OCI-LY7 (cell line): ENCODE data around the gene CHD2.

Experiments
- EZH2phosphoT487 ChIP-seq: fragments of 200-600 bp; sonication (generic); IDR thresholded peaks from 2 replicates; pipeline ENCODE4 v1.6.1; 2018; ENCODE audit warnings: low read depth, borderline replicate concordance, mild to moderate bottlenecking, mixed run types, antibody characterized with exemption, low read length, moderate library complexity, mixed read lengths
- TF ChIP-seq, protein P1 (sequence below): fragments of 200-600 bp; sonication (generic); conservative IDR thresholded peaks from 2 replicates; pipeline ENCODE4 v1.5.1; 2014; ENCODE audit warnings: mild to moderate bottlenecking, antibody characterized with exemption, low read length, moderate library complexity, mixed read lengths

DNA sequence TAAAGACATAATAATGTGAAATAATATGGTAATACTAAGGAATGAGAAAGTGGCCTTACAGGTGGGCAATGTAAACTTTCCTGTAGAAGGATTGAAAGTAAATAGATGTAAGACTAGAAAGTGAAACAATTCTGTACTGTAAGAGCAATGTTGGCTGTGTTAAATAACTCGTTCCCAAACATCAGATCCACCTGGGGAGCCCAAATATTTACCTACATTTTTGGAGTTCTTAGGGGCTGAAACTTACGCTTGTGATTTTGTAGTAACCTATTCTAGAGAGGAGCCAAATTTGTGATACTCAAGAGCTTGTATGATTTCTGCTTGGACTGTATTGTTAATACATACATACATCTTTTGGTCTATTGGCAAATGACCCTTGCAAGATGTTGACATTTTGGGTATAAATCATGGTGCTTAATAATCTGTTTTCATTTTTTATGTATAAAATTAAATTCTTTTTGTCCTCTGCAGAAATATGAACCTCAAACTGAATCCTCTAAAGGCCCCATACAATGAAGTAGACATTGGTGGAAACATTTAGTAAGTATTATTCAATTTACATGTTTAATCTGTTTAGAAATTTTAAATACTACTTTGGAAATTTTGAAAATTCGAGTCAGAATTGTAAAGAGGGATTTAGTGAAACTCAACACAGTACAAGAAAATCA is 8.5 kb upstream of the CHD2 start:
- TF ChIP-seq, protein P1, sequence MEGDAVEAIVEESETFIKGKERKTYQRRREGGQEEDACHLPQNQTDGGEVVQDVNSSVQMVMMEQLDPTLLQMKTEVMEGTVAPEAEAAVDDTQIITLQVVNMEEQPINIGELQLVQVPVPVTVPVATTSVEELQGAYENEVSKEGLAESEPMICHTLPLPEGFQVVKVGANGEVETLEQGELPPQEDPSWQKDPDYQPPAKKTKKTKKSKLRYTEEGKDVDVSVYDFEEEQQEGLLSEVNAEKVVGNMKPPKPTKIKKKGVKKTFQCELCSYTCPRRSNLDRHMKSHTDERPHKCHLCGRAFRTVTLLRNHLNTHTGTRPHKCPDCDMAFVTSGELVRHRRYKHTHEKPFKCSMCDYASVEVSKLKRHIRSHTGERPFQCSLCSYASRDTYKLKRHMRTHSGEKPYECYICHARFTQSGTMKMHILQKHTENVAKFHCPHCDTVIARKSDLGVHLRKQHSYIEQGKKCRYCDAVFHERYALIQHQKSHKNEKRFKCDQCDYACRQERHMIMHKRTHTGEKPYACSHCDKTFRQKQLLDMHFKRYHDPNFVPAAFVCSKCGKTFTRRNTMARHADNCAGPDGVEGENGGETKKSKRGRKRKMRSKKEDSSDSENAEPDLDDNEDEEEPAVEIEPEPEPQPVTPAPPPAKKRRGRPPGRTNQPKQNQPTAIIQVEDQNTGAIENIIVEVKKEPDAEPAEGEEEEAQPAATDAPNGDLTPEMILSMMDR = no peak
- TF ChIP-seq EZH2phosphoT487 = no peak
